ENCODE results near the gene ZMAT5.

DNA sequence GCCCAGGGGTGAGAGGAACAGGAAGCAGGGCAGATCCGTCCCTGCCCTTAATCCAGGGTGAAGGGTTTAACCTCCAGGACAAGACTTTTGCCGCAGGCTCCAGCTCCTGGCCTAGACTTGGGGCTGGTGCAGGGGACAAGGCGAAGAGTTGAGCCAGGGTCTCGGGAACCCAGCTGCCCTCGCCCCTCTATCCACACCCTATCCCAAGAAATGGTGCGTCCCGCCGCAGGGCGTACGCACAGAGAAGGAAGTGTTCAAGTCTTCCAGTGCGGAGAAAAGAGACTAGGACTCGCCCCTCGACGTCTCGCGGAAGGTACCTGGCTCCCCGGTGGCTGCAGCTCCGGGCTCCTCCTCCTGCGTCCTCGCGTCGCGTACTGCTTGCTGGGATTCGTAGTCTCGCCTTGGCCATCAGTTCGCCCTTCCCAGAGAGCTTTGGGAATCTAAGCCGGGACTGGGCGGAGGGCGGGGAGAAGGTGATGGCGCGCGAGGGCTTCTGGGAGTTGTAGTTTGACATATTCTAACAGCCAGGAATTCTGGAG lies at the start of gene ZMAT5:
- TF ChIP-seq, protein P1, sequence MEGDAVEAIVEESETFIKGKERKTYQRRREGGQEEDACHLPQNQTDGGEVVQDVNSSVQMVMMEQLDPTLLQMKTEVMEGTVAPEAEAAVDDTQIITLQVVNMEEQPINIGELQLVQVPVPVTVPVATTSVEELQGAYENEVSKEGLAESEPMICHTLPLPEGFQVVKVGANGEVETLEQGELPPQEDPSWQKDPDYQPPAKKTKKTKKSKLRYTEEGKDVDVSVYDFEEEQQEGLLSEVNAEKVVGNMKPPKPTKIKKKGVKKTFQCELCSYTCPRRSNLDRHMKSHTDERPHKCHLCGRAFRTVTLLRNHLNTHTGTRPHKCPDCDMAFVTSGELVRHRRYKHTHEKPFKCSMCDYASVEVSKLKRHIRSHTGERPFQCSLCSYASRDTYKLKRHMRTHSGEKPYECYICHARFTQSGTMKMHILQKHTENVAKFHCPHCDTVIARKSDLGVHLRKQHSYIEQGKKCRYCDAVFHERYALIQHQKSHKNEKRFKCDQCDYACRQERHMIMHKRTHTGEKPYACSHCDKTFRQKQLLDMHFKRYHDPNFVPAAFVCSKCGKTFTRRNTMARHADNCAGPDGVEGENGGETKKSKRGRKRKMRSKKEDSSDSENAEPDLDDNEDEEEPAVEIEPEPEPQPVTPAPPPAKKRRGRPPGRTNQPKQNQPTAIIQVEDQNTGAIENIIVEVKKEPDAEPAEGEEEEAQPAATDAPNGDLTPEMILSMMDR (IDR thresholded peaks at IDR 0.05), result no peak
- peak in 1 of 2 donors; percentile 61 for TF ChIP-seq POLR2A (IDR thresholded peaks at IDR 0.05)

Data from tibial nerve (tissue), 3 donors.